Stomach (tissue), 9 donors: ENCODE data around the gene LRRC75B. TPM values are rescaled to one million over a fixed set of nuclear protein-coding genes. Genes with fewer than 3 reads are reported as not detected.

ENCODE experiments used
- DNase-seq, 2 donors: peaks; one replicate each; pipeline versions ENCODE4 v3.0.0 to v3.0.0-alpha.2; 2013 to 2019
- H3K27ac ChIP-seq, 5 donors: fragments of 200-600 bp in 4 of 5; sonication (generic) in 4 of 5; one replicate each; pipeline ENCODE4 v1.5.1; 2013 to 2019; ENCODE audit warnings: mild to moderate bottlenecking in 1 of 5, moderate library complexity in 1 of 5
- H3K27me3 ChIP-seq, 3 donors: fragments of 200-600 bp; sonication (generic); one replicate each; pipeline ENCODE4 v1.5.1; 2017 to 2019; ENCODE audit warnings: mixed run types in 1 of 3
- H3K36me3 ChIP-seq, 4 donors: fragments of 200-600 bp; sonication (generic); 1 replicate in 3 of 4; 2 replicates in 1 of 4; pipeline ENCODE4 v1.5.1; 2016 to 2019
- H3K4me1 ChIP-seq, 4 donors: fragments of 200-600 bp; sonication (generic); one replicate each; pipeline ENCODE4 v1.5.1; 2016 to 2019
- H3K4me3 ChIP-seq, 4 donors: fragments of 200-600 bp; sonication (generic) in 3 of 4; one replicate each; pipeline ENCODE4 v1.5.1; 2016 to 2019; ENCODE audit warnings: mild to moderate bottlenecking in 1 of 4
- H3K9me3 ChIP-seq, 4 donors: fragments of 200-600 bp; sonication (generic); one replicate each; pipeline ENCODE4 v1.5.1; 2016 to 2019
- CTCF ChIP-seq, 7 experiments: fragments of 450-650 bp in 4 of 7; fragments of 200-600 bp in 3 of 7; sonication (generic) in 3 of 7; IDR thresholded peaks; one replicate each; pipeline ENCODE4 v1.5.1; 2016 to 2019; ENCODE audit warnings: antibody characterized with exemption in 7 of 7, control low read depth in 2 of 7, mild to moderate bottlenecking in 1 of 7
- EP300 ChIP-seq: sonication (generic); formaldehyde crosslinking; IDR thresholded peaks from one replicate; pipeline ENCODE4 v1.6.1; 2017; ENCODE audit warnings: antibody characterized with exemption
- POLR2A ChIP-seq, 4 donors: fragments of 450-650 bp; IDR thresholded peaks; one replicate each; pipeline ENCODE4 v1.6.1; 2016; ENCODE audit warnings: antibody characterized with exemption in 4 of 4, control low read depth in 2 of 4, mild to moderate bottlenecking in 1 of 4, moderate library complexity in 1 of 4
- POLR2AphosphoS5 ChIP-seq, 3 donors: sonication (generic); formaldehyde crosslinking; IDR thresholded peaks; one replicate each; pipeline ENCODE4 v1.6.1; 2016; ENCODE audit warnings: antibody characterized with exemption in 3 of 3
- WGBS, 5 donors: extraction: QIAGEN DNeasy Blood & Tissue Kit in 3 of 5; methylation state at CpG; one replicate each; pipeline versions ENCODE4 v1.1.5 to v1.1.7; 2013 to 2018; 5-methylcytosine and 5-hydroxymethylcytosine counted together
- intact Hi-C: fragments of 100-400 bp; cut with DNase I; formaldehyde crosslinking; loops from one replicate; pipeline ENCODE4 v1.15.1; 2023; ENCODE audit warnings: low total_unique reads
- polyA plus RNA-seq, 3 donors: library from polyadenylated mRNA; stranded (reverse); fragments of 200-250 nt; gene quantifications; one replicate each; pipeline ENCODE4 v1.2.3, GENCODE V29; 2013
- total RNA-seq, 5 donors: library from RNA; depleted of rRNA; stranded (reverse); fragments of >200 nt; gene quantifications; one replicate each; pipeline versions ENCODE4 v1.1.0 to v1.2.3, GENCODE V29; 2014 to 2016
- donor health status: healthy with polysubstance abuse.
- donor health status: Bipolar disorder and iron deficiency.
- donor health status: healthy.

LRRC75B gene
- total and polyA plus RNA-seq, 8 donors = 7.2 to 31.7 (median 25.4) TPM

- peak overlapping the region; percentile 68 to 90 (median 76) for H3K4me3 ChIP-seq
- no peaks in the 10 kb centered on the region for H3K9me3 ChIP-seq
- intact Hi-C loops = no loop called here
- H3K4me1 ChIP-seq = peaks cover 17 to 62% (median 55%) of the 10 kb centered on the region in 4 donors
- peaks cover 0 to 26% (median 24%) of the 10 kb centered on the region in 4 donors for H3K36me3 ChIP-seq
- peak overlapping the region; percentile 52 to 89 (median 84) for H3K27ac ChIP-seq
- H3K27me3 ChIP-seq = no peaks in the 10 kb centered on the region
- TF ChIP-seq EP300 (no peak), CTCF (IDR thresholded peaks at IDR 0.05) (no peak), POLR2A (IDR thresholded peaks at IDR 0.05) (no peak), POLR2AphosphoS5 (IDR thresholded peaks at IDR 0.05) (no peak)
- no peak for DNase-seq
- WGBS, 5 donors = 6 to 8% (median 7%) methylated on average over 26 to 33 of the region's 33 CpGs
These were observed 619 bp downstream of the LRRC75B start for GRCh38 chr22:24592058-24592850.

GRCh38 chr22:24591286-24591830, 1.5 kb downstream of the LRRC75B start:
- H3K4me1 ChIP-seq = peaks cover 17 to 62% (median 55%) of the 10 kb centered on the region in 4 donors
- no peak for DNase-seq
- TF ChIP-seq POLR2A (IDR thresholded peaks at IDR 0.05) (no peak), POLR2AphosphoS5 (IDR thresholded peaks at IDR 0.05) (no peak), CTCF (IDR thresholded peaks at IDR 0.05) (no peak), EP300 (no peak)
- peaks cover 0 to 35% (median 31%) of the 10 kb centered on the region in 4 donors for H3K36me3 ChIP-seq
- no peaks in the 10 kb centered on the region for H3K27me3 ChIP-seq
- WGBS, 5 donors = 78 to 94% (median 91%) methylated on average over 5 to 6 of the region's 6 CpGs
- intact Hi-C loops = no loop called here
- H3K4me3 ChIP-seq = no peak overlapping the region
- H3K27ac ChIP-seq = peak overlapping the region in 2 of 5 donors; percentile 87 to 89
- H3K9me3 ChIP-seq = no peaks in the 10 kb centered on the region

GRCh38 chr22:24590596-24591173, 2.2 kb downstream of the LRRC75B start:
- 93 to 96% (median 94%) methylated on average over 12 of the region's 12 CpGs for WGBS, 5 donors
- DNase-seq = no peak

More at GRCh38 chr22:24590596-24591173, 2.2 kb downstream of the LRRC75B start:
- Histone ChIP-seq H3K36me3 (peaks cover 0 to 42% (median 38%) of the 10 kb centered on the region in 4 donors), H3K4me1 (peaks cover 17 to 63% (median 55%) of the 10 kb centered on the region in 4 donors), H3K27me3 (no peaks in the 10 kb centered on the region), H3K4me3 (no peak overlapping the region), H3K27ac (peak overlapping the region in 1 of 5 donors; percentile 20), H3K9me3 (no peaks in the 10 kb centered on the region)
- TF ChIP-seq POLR2A (IDR thresholded peaks at IDR 0.05) (no peak), EP300 (no peak), POLR2AphosphoS5 (IDR thresholded peaks at IDR 0.05) (no peak), CTCF (IDR thresholded peaks at IDR 0.05) (no peak)
- intact Hi-C loops = no loop called here
